ENCODE data around the gene UBQLN4.
"Not testable (repeated sequence)": the region's sequence is repeated elsewhere in the genome, so short reads cannot be mapped to it uniquely, and the experiment has no call there.

The UBQLN4 gene

DNA sequence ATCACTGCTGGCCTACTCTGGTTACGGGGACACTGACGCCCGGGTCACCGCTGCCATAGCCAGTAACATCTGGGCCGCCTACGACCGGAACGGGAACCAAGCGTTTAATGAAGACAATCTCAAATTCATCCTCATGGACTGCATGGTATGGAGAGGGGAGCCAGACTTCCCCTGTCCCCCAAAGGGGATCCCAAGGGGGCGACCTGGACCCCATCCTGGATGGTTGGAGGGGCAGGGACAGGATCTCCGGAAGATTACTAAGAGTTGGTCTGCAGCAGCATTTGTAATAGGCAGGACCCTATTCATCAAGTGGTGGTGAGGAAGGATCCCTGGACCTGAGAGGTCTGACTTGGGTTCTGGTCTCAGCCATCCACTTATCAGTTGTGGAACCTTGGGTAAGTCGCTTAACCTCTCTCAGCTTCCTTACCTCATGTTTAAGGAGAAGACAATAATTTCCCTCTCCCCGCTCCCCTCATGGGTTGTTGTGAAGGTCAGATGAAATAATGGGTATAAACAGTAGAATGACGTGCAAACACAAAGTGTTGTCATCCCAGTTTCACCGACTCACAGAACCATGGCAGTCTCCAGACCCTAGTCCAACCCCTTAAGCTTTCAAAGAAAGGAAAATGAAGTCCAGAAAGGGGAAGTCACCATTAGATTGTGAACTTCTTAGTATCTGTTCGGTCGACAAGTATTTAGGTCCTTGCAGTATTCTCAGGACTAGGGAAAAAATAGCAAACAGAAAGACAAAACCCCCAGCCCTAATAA is 1.9 kb upstream of the UBQLN4 start:
- no peak for DNase-seq

DNA sequence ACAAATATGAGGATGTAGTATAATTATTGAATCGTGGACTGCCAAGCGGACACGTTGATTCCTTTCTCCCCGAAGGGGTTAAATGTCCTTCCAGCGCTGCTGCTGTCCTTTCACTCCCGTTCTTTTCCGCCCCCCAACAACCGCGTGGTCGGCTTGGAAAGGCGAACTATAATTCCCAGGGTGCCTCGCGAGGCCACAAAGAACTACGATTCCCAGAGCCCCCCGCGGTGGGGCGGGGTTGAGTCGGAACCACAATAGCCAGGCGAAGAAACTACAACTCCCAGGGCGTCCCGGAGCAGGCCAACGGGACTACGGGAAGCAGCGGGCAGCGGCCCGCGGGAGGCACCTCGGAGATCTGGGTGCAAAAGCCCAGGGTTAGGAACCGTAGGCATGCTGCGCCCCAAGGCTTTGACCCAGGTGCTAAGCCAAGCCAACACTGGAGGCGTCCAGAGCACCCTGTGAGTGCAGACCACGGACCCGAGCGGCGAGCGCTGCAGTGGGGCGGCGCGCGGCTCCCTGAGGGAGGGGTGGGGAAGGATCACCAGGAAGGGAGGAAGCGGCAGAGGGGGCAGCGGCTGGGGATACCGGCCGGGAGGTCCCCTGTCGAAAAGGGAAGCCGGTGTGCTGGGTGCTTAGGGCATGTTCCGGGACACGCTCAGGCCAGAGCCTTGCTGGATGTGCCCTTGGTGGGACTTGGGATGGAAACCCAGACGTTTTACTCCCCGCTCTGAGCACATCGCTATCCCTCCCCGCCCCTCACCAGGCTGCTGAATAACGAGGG is 1.1 kb upstream of the UBQLN4 start, which contains the start of gene LAMTOR2:
TSS of gene LAMTOR2 (plus strand) at position 283 of the 781 bp plus-strand sequence. CDS start at position 391, 108 bp downstream.
- DNase-seq: peak; percentile 98

DNA sequence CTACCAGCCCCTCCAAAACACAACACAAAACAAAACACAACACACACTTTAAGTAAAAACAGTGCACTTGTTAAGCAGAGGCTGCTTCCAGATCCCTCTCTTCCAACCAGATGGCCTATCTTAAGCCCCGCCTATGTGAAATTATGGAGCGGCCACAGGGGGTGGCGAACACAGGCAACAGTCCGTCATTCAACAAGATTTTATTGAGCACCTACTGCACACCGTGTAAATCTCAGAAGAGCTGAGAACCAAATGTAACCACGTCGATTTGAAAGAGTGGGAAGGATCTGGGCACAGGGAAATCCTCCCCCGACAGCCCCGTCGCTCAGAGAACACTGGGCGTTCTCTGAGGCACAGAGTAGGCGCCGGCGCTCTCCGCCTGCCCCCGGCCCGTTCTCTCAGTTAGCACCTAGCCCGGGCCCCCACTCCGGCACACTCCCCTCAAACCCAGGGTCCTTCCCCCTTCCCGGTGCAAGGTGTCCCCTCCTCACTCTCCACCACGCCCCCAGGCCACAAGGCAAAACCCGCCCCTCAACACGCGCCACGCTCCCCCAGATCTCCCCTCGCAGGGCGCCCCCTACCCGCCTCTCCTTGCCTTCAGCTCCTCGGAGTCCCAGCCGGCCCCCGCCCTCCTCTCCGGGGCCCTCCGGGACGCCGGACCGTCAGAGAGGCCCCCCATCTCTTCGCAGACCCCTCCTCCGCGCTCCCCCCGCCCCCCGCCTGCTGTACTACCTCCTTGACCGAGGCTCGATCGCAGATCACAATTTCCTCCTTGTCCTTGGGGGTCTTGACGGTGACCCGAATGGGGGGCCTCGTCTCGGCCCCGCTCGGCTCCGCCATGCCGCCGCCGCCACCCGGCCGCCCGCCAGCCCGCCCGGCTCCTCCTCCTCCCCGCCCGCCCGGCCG is 483 bp downstream of the UBQLN4 start:
- DNase-seq: peak; percentile 76

GRCh38 chr1:156051011-156051725 is 2.4 kb downstream of the UBQLN4 start:
- DNase-seq: no peak

- DNase-seq: no peak
Measured at GRCh38 chr1:156050376-156050775, 3.2 kb downstream of the UBQLN4 start.

- no peak for DNase-seq
Measured at GRCh38 chr1:156048663-156049258, 4.8 kb downstream of the UBQLN4 start.

- DNase-seq: no peak
Measured at GRCh38 chr1:156045076-156045475, 8.5 kb downstream of the UBQLN4 start.

DNA sequence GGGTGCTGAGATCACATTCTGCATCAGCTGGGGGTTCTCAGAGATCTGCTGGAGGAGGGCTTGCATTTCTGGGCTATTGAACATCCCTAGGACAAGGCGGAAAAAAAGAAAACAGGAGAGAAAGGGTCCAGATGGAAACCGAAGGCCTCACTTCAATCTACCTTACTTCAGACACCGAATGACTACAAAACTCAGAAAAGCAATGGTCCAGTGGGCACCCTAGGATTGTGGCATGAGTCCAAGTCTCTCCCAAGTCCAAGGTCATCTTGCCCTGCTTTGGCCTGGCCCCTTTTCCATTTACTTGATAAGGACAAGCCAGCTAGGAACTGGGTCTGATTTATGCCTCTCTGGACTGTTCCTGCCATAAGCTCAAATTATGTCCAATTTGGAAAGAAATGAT is 10.8 kb downstream of the UBQLN4 start:
- no peak for DNase-seq

DNA sequence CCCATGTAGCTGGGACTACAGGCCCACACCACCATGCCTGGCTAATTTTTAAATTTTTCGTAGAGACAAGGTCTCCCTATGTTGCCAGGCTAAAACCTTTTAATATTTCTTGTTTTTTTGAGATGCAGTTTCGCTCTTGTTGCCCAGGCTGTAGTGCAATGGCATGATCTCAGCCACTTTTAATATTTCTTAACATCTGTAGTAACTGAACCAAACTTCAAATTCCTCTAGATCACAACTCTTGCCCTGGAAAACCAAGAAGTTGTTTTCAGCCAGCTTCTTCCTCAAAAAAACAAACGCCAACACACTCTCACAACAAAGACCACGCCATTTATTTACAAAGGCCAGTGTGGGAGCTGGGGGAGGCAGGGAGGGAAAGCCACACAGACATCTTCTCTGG is 18.6 kb downstream of the UBQLN4 start:
- DNase-seq: not testable (repeated sequence)

GRCh38 chr1:156033011-156033410 is 20.6 kb downstream of the UBQLN4 start:
- DNase-seq: no peak

GRCh38 chr1:156026588-156026987 is 27.0 kb downstream of the UBQLN4 start:
- DNase-seq: no peak

DNA sequence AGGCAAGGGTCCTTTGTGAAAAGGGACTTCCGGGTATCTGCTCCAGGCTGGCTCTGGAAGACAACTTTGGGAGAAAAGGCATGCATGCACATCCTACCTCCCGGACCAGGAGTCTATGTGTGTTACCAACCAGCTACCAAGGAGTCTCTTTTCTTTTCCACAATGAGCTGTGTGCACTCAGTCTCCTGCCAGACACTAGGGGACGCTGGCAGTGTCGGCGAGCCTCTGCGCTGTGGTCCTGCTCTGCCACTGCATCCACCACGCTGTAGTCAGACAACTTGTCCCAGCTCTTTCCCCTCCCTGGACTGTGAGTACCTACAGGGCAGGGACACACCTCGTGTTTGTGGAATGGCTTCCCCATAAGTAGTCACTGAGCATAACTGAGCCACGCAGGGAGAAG is 27.7 kb downstream of the UBQLN4 start:
- DNase-seq: no peak

DNA sequence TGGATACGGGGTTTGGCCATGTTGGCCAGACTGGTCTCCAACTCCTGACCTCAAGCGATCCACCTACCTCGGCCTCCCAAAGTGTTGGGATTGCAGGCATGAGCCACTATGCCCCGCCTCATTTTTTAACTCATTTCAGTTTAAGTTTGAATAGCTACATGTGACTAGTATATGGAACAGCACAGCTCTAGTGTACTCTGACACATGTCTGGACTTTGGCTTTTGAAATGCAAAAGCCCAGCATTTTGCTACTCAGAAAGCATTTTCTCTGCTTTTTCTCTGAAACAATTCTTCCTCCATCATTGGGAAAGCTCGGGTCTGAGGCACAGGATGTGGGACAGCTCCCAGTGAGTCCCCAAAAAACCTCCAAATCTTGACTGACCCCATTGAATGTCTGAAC is 28.8 kb downstream of the UBQLN4 start:
- no peak for DNase-seq

DNA sequence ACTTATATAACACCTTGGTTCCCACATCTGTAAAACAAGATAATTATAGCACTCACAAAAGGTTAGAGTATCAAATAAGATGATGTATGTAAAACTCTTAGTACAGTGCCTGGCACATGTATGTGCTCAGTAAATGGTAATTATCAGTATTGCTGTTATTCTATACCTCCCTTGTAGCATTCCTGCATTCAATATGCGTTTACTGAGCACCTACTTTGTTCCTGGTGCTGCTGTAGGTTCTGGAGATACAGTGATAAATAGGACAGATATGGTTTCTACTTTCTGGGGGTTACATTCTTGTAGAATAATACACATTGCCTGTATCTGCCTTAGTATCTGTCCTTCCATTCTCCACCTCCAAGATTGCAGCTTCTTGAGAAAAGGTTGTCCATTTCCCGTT is 31.6 kb downstream of the UBQLN4 start:
- DNase-seq: no peak

DNA sequence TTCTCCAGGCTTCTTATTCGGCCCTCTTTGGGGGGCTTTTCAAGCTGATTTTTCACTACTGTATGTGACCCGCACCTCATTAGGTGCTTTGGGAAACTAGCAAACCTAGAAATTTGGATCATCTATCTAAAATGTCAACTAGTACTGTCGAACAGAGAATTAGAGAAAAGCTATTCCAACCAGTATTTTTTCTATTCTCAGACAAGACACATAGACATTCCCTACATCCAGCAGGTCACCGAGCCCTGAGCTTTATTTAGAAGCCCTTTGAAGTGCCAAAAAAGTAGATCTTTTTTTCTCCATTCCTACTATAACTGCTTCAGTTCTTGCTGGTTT is 32.5 kb downstream of the UBQLN4 start:
- DNase-seq: no peak

DNA sequence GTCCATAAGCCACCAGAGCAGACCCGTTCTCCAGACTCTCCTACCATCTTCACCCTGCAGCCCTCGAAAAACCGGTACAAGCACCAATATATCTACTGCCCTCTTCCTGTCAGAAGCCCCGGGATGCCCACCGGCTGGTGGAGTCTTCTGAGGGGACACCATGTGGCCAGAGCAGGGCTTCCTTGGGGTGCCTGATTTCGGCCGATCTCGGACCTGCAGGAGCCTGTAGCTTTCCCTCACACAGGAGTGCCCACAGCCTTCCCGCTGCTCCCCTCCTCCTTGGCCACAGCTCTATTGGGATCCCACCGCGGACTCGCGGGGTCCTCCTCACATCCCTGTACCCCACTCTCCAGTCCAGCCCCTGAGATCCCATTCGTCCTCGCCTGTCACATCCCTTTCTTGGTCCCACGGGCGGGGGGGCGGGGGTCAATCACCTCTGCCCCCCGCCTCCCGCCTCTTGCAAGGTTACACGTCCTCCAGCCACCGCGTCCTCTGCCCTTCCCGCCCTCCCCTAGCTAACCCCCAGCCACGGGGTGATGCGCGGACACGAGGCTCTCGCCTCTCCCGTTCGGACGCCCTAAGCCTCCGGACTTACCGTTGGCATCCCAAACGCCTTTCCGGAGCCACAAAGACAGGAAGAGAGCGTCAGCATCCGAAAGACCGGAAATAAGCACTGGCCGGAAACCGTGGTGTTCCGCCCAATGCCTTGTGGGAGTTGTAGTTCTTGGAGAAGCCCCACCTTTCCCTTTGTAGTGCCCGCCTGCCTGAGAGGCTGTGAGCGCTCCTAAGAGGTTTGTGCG is 33.1 kb downstream of the UBQLN4 start, which contains the start of gene SSR2:
TSS of gene SSR2 (minus strand) at position 659 of the 800 bp plus-strand sequence. CDS start 784 bp downstream, outside the sequence.
- peak; percentile 80 for DNase-seq

DNA sequence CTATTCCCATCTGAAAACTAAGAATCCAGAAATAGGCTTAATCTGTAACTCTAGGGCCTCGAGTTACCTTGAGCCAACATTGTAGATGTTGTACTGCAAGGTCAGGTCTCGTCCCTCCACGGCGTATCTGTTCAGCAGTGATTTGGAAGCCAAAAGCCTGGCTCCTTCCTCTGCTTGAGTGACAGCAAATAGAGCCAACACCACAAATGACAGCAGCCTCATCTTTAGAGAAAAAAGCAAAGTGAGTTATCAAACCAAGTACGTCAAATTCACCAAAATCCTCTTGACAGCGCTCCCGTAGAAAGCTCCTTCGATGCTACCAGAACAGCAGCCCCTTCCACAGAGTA is 33.7 kb downstream of the UBQLN4 start:
- no peak for DNase-seq

DNA sequence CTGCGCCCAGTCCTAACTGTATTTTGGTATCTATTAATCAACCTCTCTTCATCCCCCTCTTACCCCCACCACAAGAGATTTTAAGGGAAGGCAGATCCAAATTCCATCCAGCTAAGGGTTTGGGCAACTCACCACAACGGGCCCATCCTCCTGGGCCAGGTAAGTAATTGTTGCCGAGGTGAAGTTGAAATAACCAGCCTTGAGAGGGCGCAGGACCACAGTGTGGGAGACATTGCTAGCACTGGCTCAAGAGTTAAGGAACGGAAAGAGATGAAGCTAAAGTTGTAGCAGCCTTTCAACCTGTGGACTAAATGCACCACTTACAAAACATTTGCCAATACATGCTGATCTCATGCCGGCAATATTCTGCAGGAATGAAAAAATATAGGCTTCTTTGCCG is 38.8 kb downstream of the UBQLN4 start:
- no peak for DNase-seq

DNA sequence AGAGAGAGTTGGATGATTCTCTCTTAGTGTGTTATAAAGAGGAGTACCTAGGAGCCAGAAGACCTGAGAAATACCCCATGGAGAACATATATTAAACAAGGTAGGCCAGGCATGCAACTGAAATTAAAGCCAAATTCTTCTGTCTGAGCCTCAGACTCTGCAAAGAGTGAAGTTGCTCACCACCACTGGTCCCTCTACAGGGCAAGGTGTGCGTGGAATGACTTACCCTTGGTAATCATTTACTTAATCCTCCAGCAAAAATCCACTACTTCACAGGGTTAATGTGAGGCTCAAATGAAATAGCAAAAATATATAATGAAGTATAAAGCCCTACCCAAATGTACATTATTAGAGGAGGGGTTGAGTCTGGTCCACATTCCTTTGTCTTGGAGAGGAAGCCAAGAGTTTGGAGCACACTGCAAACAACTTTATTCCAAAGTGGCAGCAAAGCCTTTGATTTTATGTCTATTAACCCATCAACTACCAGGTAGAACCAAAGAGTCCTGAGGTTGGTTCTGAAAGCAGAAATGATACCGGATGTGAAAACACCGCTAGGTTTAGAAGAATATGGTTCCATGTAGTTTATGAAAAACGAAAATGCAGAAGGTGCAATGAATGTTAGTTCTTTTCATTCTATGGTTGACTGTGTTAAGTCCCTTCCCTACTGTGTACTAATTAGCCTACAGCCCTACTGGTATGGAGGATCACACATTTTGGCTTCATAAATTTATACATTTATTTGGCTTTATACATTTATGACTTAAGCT is 41.4 kb downstream of the UBQLN4 start:
- no peak for DNase-seq

DNA sequence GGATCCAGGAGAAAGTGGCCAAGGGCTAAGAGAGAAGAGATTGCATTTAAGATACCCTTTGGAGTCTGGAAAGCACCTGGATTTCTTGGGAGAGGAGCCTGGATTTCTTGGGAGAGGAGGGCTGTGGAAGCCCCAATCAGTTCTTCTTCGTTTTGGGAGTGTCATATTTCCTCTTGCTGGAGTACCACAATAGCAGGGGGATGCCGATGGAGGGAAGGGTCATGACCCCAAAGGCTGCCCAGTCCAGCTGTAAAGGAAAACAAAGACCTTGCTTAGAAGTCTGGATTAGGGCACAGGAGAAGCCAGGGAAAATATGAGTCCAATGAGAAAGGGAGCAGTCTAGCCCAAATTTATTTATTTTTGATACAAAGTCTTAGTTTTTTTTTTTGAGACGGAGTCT is 44.2 kb downstream of the UBQLN4 start:
- no peak for DNase-seq
